Motor neuron (in vitro differentiated cells): Measurements from ENCODE around the gene KCNH8. TPM values are rescaled to one million over a fixed set of nuclear protein-coding genes. Genes with fewer than 3 reads are reported as not detected.

Experiments used
- ATAC-seq, 8 experiments: fragments of 200-7000 bp; cut with Tn5 transposase; replicated peaks in 6 of 8; 2 replicates each; pipeline ENCODE4 v1.8.0; 2021; ENCODE audit warnings: mild to moderate bottlenecking in 8 of 8, moderate library complexity in 8 of 8
- H3K27ac ChIP-seq, 2 donors: fragments of 250-450 bp; sonication (Bioruptor Pico); 2 replicates each; pipeline ENCODE4 v1.9.0; 2021; ENCODE audit warnings: antibody characterized with exemption in 2 of 2, mild to moderate bottlenecking in 2 of 2, moderate library complexity in 1 of 2
- H3K4me1 ChIP-seq, 2 donors: fragments of 250-450 bp; sonication (Bioruptor Pico); replicated peaks in 1 of 2; 2 replicates each; pipeline ENCODE4 v1.6.1; 2021; ENCODE audit warnings: antibody characterized with exemption in 2 of 2, mild to moderate bottlenecking in 2 of 2, moderate library complexity in 1 of 2
- H3K4me3 ChIP-seq, 5 donors: fragments of 250-450 bp; sonication (Bioruptor Pico); 2 replicates each; pipeline ENCODE4 v1.9.0; 2021; ENCODE audit warnings: antibody characterized with exemption in 5 of 5, mild to moderate bottlenecking in 5 of 5, moderate library complexity in 4 of 5
- WGBS, 10 experiments: fragments of 450-650 bp; shearing (Covaris generic); methylation state at CpG; one replicate each; pipeline ENCODE4 v1.0.0; 2022; 5-methylcytosine and 5-hydroxymethylcytosine counted together
- in situ Hi-C, 9 experiments: fragments of 400-800 bp; cut with MboI; loops; one replicate each; pipeline ENCODE4 v1.15.0; 2021; ENCODE audit warnings: low sequenced_read_pairs in 9 of 9, low pct_unique_long_range_greater_than_20kb in 2 of 9; ENCODE audit not compliant: unreplicated experiment in 9 of 9
- total RNA-seq, 8 experiments: library from RNA; unstranded; fragments of 300-600 nt; gene quantifications; 2 replicates each; pipeline versions ENCODE4 v1.2.3 to v1.2.4, GENCODE V29; 2022

KCNH8 gene
- total RNA-seq, 8 experiments from 2014 or later, result 0.20 to 16.2 (median 6.9) TPM

DNA sequence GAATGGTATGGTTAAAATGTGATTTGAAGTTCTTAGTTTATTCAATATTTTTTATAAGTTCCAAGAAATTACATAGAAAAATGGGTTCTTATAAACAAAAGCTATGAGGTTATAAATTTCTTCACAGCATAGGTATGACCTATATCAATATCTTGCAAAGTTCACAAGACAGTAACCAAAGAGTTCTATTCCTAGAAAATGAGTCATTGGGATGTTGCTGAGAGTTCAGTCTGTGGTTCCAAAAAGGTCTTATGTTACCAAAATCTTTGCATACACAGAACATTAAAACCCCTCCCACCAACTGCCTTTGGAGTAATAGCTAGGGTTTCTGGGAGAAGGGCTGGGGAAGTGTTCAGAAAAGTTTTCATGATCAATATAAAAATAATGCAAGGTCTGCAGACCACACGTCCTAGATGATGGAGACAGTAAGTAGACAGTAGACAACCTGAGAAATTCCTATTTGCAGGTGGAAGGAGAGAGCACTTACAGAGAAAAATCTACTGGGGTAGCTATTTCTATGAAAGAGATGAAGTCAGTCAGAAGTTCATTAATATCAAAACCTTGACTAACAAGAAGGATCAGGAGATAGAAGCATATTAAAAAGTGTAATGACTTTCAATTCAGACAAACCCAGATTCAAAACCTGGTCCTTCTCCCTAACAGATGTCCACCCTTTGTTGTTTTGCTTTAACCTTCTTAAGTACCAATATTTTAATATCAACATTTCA lies 279.3 kb downstream of the KCNH8 start:
- ATAC-seq, result peak in 2 of 8 experiments; percentile 23 to 37
- in situ Hi-C loops, result no loop called here
- 0 to 80% (median 37%) methylated on average over 1 of the region's 1 CpG; no CpG with 5 or more reads in 6 of the 10 experiments for WGBS, 10 experiments
- no peak overlapping the region for H3K27ac ChIP-seq
- H3K4me1 ChIP-seq, result no peaks in the 10 kb centered on the region
- no peak overlapping the region for H3K4me3 ChIP-seq

DNA sequence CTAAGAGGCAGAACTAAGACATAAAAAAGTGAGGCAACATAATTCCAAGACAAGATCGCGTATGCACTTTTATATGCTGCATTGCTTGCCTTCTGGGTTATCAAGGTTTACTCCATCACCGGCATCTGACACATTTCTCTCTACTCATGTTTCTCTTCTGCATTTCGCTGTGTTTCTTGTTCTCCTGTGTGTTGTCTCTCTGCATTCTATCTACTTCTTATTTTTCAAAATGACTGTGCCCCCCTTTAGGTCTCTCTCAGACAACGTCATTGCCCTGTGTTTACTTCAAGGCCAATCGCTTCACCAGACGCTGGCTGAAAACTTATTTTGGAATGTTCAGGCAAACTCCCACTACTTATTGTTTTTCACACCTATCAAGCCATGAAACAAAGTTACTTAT lies 280.4 kb downstream of the KCNH8 start:
- Histone ChIP-seq H3K4me3 (no peak overlapping the region), H3K4me1 (no peaks in the 10 kb centered on the region), H3K27ac (no peak overlapping the region)
- in situ Hi-C loops, result no loop called here
- ATAC-seq, result no peak
- 63 to 100% (median 93%) methylated on average over 2 to 7 of the region's 7 CpGs for WGBS, 10 experiments

DNA sequence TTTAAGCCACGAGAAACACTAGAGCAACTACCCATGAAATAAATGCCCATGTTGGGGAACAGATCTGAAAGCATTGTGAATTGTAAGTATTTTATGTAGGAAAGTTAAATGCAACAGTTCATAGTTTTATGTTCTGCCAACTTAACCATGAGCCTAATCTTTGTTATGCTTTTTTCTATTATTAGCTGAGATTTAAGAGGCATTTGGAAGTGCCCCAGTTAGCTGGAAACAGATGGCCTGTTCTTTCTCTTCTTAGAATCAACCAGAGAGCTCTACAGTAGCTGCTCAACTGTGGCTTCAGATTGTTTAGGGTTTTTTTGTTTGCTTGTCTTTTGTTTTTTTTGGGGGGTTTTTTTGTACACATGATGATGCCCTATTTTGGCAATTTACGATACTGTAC lies 284.4 kb downstream of the KCNH8 start:
- in situ Hi-C loops, result no loop called here
- H3K27ac ChIP-seq, result no peak overlapping the region
- ATAC-seq, result no peak
- 0 to 100% (median 83%) methylated on average over 1 to 2 of the region's 2 CpGs for WGBS, 10 experiments
- no peak overlapping the region for H3K4me3 ChIP-seq
- no peaks in the 10 kb centered on the region for H3K4me1 ChIP-seq

DNA sequence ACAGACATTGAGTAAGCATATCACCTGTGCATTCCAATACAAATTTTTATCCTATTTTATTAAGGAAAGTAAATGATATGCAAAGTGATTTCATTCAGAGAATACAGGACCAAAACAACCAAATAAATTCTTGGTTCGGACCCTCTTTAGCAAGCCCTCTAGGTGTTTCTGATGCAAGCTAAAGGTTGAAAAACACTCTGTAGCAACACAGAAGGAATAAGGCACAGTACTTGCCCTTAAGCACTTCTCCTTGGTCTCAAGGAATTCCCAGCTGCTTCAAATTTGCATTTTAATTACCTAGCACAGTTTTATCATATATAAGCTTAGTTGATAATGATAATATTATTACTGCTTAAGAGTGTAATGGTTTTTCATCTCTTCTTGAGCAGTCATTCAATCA lies 288.4 kb downstream of the KCNH8 start:
- 0 to 100% (median 90%) methylated on average over 1 of the region's 1 CpG; no CpG with 5 or more reads in 4 of the 10 experiments for WGBS, 10 experiments
- Histone ChIP-seq H3K4me1 (no peaks in the 10 kb centered on the region), H3K4me3 (no peak overlapping the region), H3K27ac (no peak overlapping the region)
- in situ Hi-C loops, result no loop called here
- peak in 1 of 8 experiments; percentile 19 for ATAC-seq

DNA sequence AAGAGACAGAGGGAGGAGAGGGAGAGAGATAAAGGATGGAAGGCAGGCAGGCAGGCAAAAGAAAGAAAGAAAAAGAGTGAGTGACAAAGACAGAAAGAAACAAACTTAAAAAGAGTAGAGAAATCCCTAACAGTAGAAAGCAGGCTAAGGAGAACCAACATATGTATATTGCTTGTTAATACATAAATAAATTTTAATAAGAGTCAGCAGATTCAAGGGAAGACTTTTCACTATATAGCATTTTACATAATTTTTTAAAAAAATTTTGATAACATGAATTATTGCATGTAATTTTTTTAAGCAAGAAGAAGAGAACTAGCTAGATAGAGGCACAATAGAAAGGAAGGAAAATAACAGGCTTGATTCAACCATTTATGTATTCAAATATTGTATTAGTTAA lies 291.6 kb downstream of the KCNH8 start:
- no peak overlapping the region for H3K27ac ChIP-seq
- in situ Hi-C loops, result no loop called here
- ATAC-seq, result no peak
- no peak overlapping the region for H3K4me3 ChIP-seq
- H3K4me1 ChIP-seq, result no peaks in the 10 kb centered on the region

DNA sequence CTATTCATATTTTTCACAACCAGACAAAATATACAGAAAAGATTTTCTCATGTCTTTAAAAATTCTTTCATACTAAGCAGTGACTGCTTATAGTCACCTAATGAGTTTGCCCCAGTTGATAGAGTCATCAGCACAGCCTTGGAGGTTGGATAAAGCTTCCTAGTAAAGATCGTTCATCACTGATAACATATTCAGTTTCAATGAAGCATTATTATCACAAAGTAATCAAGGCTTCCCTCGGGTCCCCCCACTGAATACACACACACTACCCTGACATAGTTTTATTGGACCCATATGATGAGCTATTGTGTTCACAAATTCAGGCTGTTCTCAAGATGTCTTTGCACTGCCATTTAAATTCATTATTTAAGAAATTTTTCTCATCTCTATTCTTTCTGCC lies 297.8 kb downstream of the KCNH8 start:
- in situ Hi-C loops, result no loop called here
- WGBS, 10 experiments, result 0 to 54% (median 17%) methylated on average over 1 to 2 of the region's 2 CpGs; no CpG with 5 or more reads in 2 of the 10 experiments
- Histone ChIP-seq H3K27ac (no peak overlapping the region), H3K4me1 (peaks cover 0 to 3% of the 10 kb centered on the region in 2 donors), H3K4me3 (no peak overlapping the region)
- ATAC-seq, result peak in 1 of 8 experiments; percentile 54

DNA sequence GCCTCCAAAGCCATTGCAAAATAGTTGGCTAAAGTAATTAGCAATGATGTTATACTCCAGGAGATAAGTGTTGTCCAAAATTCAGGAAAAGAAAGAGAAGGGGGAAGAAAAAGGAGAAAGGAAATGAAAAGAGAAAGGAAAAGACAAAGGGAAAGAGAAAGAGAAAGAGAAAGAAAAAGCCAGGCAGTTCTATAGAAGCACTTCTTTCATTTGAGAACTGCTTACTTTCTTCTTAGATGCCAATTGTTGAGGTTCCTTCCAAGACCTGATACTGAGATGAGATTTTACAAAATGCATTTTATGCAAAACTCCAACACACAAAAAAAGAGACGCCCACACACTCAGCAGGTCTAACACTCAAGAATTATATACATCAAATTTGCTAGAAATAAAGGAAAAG lies 298.4 kb downstream of the KCNH8 start:
- in situ Hi-C loops, result no loop called here
- Histone ChIP-seq H3K27ac (no peak overlapping the region), H3K4me1 (peaks cover 0 to 3% of the 10 kb centered on the region in 2 donors), H3K4me3 (no peak overlapping the region)
- 0 to 100% (median 69%) methylated on average over 1 of the region's 1 CpG; no CpG with 5 or more reads in 2 of the 10 experiments for WGBS, 10 experiments
- no peak for ATAC-seq

DNA sequence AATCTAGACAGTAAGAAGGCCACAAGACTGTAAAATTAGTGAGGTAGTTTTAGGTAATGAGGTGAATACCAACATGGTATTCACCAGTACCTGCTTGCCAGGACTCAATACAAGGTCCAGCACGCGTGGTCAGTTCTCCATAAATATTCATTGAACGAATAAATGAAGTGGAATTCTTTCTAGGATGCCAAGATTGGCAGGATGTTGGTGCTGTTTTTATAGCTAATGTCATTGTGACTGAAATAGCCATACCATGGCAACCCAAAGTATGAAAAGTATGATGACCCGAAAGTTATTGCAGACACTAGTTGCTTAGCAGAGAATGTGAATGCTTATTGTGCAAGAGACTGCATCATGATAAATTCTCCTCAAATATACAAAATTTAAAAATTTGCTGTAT lies 307.2 kb downstream of the KCNH8 start:
- Histone ChIP-seq H3K4me1 (no peaks in the 10 kb centered on the region), H3K27ac (no peak overlapping the region), H3K4me3 (no peak overlapping the region)
- in situ Hi-C loops, result no loop called here
- WGBS, 10 experiments, result 25 to 100% (median 93%) methylated on average over 1 to 4 of the region's 4 CpGs
- peak in 1 of 8 experiments; percentile 52 for ATAC-seq

DNA sequence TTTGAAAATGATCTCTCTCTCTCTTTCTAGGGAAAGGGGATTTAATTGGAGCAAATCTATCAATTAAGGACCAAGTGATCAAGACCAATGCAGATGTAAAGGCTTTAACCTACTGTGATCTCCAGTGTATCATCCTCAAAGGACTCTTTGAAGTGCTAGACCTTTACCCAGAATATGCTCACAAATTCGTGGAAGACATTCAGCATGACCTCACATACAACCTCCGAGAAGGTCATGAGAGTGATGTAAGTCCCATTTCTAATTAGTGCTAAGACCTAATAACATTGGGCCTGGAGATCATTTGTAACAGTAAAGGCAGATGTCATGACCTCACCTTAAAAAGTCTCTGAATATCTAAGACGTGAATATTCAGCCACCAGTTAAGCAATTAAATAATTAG lies 308.4 kb downstream of the KCNH8 start:
- peak in 2 of 8 experiments; percentile 60 to 68 for ATAC-seq
- Histone ChIP-seq H3K4me3 (no peak overlapping the region), H3K27ac (no peak overlapping the region), H3K4me1 (no peaks in the 10 kb centered on the region)
- 0 to 65% (median 25%) methylated on average over 1 to 3 of the region's 3 CpGs; no CpG with 5 or more reads in 2 of the 10 experiments for WGBS, 10 experiments
- in situ Hi-C loops, result no loop called here

DNA sequence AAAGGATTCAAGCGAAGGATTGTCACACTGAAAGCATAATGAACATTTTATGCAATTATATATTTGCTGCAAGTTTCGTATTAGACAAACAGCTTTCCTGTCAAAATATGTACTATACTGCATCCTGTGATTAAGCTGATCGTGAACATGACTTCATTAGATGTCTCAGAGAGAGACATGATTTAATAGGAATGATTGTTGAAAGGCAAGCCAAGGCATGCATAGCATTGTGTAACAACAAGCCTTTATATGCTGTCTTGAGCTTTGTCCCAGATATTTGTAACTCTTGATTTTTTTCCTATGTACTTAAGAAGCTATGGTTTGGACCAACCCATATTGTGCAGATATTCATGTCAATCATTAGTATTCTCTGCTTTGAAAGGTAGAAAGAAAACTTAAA lies 309.1 kb downstream of the KCNH8 start:
- H3K27ac ChIP-seq, result no peak overlapping the region
- 0 to 100% (median 79%) methylated on average over 1 to 3 of the region's 3 CpGs; no CpG with 5 or more reads in 1 of the 10 experiments for WGBS, 10 experiments
- H3K4me3 ChIP-seq, result no peak overlapping the region

DNA sequence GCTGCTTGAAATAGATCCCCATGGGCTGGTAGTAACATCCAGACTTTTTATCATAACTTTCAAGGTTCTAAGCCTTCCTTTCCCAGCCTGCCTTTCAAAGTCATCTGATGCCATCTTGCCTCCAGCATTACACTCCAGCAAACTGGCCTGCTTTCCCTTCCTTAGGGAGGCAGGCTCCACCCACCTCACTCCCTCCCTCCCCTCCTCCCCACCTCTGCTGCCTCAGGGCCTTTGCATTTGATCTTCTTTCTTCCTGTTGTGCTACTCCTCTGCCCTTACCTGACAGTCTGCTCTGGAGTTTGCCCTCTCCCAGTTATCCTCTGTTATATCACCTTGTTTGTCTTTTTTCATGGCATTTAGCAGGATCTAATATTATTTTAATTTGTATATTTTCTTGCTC lies 319.5 kb downstream of the KCNH8 start:
- H3K4me3 ChIP-seq, result no peak overlapping the region
- H3K27ac ChIP-seq, result no peak overlapping the region
- H3K4me1 ChIP-seq, result no peaks in the 10 kb centered on the region
- no peak for ATAC-seq
- in situ Hi-C loops, result no loop called here

More for the DNA sequence above, 309.1 kb downstream of the KCNH8 start:
- in situ Hi-C loops, result no loop called here
- H3K4me1 ChIP-seq, result no peaks in the 10 kb centered on the region
- peak in 2 of 8 experiments; percentile 43 to 84 for ATAC-seq

DNA sequence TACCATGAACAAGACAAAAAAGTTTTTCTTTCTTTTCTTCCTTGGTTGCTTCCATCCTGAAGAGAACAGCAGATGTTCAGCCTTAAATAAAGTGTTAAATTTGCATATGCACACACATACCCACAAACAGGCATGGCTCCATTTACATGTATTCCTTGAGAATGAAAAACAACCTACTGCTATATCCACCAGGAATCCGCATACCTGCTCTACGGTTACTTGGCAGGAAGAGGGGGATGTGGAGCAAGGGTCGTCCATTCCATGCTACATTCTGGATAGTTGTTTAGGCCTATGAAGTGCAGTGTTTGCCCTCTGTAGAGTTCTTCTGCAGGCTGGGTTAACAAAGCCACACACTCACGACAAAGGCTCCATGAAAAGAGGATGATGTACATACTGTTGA lies 322.8 kb downstream of the KCNH8 start:
- peak in 4 of 8 experiments; percentile 45 to 97 (median 70) for ATAC-seq
- no peak overlapping the region for H3K4me3 ChIP-seq
- in situ Hi-C loops, result no loop called here
- H3K4me1 ChIP-seq, result peaks cover 0 to 14% of the 10 kb centered on the region in 2 donors
- WGBS, 10 experiments, result 17 to 100% (median 57%) methylated on average over 1 to 4 of the region's 4 CpGs; no CpG with 5 or more reads in 3 of the 10 experiments
- no peak overlapping the region for H3K27ac ChIP-seq

DNA sequence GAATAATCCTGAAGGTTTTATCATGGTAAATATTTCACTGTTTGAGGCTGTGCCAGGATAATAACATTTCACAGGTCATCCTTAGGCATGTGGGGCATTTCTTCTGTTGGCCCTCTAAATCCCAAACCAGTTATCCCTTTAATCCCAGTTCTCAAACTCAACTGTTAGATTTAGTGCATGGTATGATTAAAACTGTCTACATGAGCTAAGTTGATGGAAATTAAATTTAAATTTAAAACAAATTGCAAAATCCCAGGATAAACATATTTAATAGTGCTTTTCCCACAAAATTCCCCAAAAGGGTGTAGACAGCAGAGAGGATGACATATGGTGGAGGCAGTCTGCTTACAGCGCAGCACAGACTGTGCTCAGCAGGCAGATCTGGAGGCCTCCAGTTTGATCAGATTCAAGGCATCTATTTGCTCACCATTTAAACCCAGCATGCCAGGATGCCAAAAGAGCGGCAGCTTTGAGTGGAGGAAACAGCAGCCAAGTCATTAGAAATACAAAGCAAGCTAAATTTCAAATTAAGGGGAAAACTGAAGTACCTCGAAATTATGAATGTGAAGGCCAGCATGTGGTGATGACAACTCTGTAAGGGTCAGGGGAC lies 325.8 kb downstream of the KCNH8 start:
- in situ Hi-C loops, result no loop called here
- ATAC-seq, result peak in 4 of 8 experiments; percentile 33 to 49 (median 44)
- 0 to 86% (median 37%) methylated on average over 1 to 3 of the region's 3 CpGs; no CpG with 5 or more reads in 2 of the 10 experiments for WGBS, 10 experiments

More for the DNA sequence above, 325.8 kb downstream of the KCNH8 start:
- Histone ChIP-seq H3K4me1 (peaks cover 0 to 15% of the 10 kb centered on the region in 2 donors), H3K4me3 (no peak overlapping the region), H3K27ac (no peak overlapping the region)
